Spleen (tissue), 11 donors: ENCODE measurements around the gene DBI. TPM values are rescaled to one million over a fixed set of nuclear protein-coding genes. Genes with fewer than 3 reads are reported as not detected.

Experiments
- DNase-seq: peaks from one replicate; pipeline ENCODE4 v3.0.0-alpha.2; 2020
- H3K27ac ChIP-seq, 8 donors: fragments of 200-600 bp; sonication (generic) in 7 of 8; 1 replicate in 4 of 8; 2 replicates in 4 of 8; pipeline versions ENCODE4 v1.5.0 to v1.8.0; 2016 to 2021; ENCODE audit warnings: inconsistent platforms in 4 of 8, mild to moderate bottlenecking in 4 of 8, moderate library complexity in 1 of 8
- H3K27me3 ChIP-seq, 7 donors: fragments of 200-600 bp; sonication (generic) in 6 of 7; replicated peaks in 1 of 7; 1 replicate in 4 of 7; 2 replicates in 3 of 7; pipeline versions ENCODE4 v1.5.0 to v1.8.0; 2016 to 2021; ENCODE audit warnings: inconsistent platforms in 3 of 7, mild to moderate bottlenecking in 1 of 7
- H3K36me3 ChIP-seq, 6 donors: fragments of 200-600 bp; sonication (generic) in 5 of 6; 1 replicate in 4 of 6; 2 replicates in 2 of 6; pipeline versions ENCODE4 v1.5.0 to v1.8.0; 2016 to 2021; ENCODE audit warnings: inconsistent platforms in 2 of 6
- H3K4me1 ChIP-seq, 6 donors: fragments of 200-600 bp; sonication (generic) in 5 of 6; 1 replicate in 3 of 6; 2 replicates in 3 of 6; pipeline versions ENCODE4 v1.5.0 to v1.8.0; 2016 to 2021; ENCODE audit warnings: inconsistent platforms in 3 of 6
- H3K4me3 ChIP-seq, 8 donors: fragments of 200-600 bp; sonication (generic) in 7 of 8; 1 replicate in 4 of 8; 2 replicates in 4 of 8; pipeline versions ENCODE4 v1.5.0 to v1.8.0; 2016 to 2021; ENCODE audit warnings: inconsistent platforms in 4 of 8, mild to moderate bottlenecking in 4 of 8, moderate library complexity in 2 of 8
- H3K9me3 ChIP-seq, 8 donors: fragments of 200-600 bp; sonication (generic) in 7 of 8; 1 replicate in 4 of 8; 2 replicates in 4 of 8; pipeline versions ENCODE4 v1.5.0 to v1.8.0; 2016 to 2021; ENCODE audit warnings: inconsistent platforms in 4 of 8
- POLR2A ChIP-seq, 3 donors: fragments of 450-650 bp; IDR thresholded peaks; one replicate each; pipeline ENCODE4 v1.5.1; 2017; ENCODE audit warnings: antibody characterized with exemption in 3 of 3, mild to moderate bottlenecking in 1 of 3
- POLR2AphosphoS5 ChIP-seq, 3 donors: sonication (generic); formaldehyde crosslinking; IDR thresholded peaks; one replicate each; pipeline ENCODE4 v1.5.1; 2017; ENCODE audit warnings: antibody characterized with exemption in 3 of 3
- WGBS, 5 donors: extraction: QIAGEN DNeasy Blood & Tissue Kit in 3 of 5; methylation state at CpG; one replicate each; pipeline versions ENCODE4 v1.1.5 to v1.1.7; 2013 to 2018; 5-methylcytosine and 5-hydroxymethylcytosine counted together
- intact Hi-C: fragments of 100-400 bp; cut with DNase I; formaldehyde crosslinking; loops from one replicate; pipeline ENCODE4 v1.15.0; 2023; ENCODE audit warnings: low total_unique reads
- polyA plus RNA-seq, 3 donors: library from polyadenylated mRNA; stranded (reverse); fragments of 200-250 nt; gene quantifications; one replicate each; pipeline ENCODE4 v1.2.1, GENCODE V29; 2013
- total RNA-seq, 7 donors: library from RNA; depleted of rRNA in 3 of 7; stranded (reverse); fragments of >200 nt in 3 of 7; fragmentation: NEBNext Ultra II Directional in 4 of 7; extraction: Animal tissue kit (Norgen Biotek cat#: 25700) in 4 of 7; gene quantifications; one replicate each; pipeline versions ENCODE4 v1.1.0 to v1.2.1, GENCODE V29; 2016 to 2021
- TF ChIP-seq, protein P1 (sequence below), 11 experiments: fragments of 200-600 bp in 7 of 11; fragments of 450-650 bp in 4 of 11; sonication (generic) in 4 of 11; IDR thresholded peaks in 8 of 11; conservative IDR thresholded peaks in 3 of 11; 1 replicate in 7 of 11; 2 replicates in 4 of 11; pipeline versions ENCODE4 v1.4.0 to v1.8.0; 2016 to 2021; ENCODE audit warnings: antibody characterized with exemption in 11 of 11, inconsistent platforms in 4 of 11, mild to moderate bottlenecking in 1 of 11
- donor health status: healthy with polysubstance abuse.
- donor health status: DM: no; HTN: no; CAD: no; lungs with moderate emphysema.
- donor health status: DM: no; HTN: no; CAD: no.
- donor health status: Bipolar disorder and iron deficiency.
- donor health status: healthy.
- donor health status: DM: no; HTN: no; CAD: no.
- donor health status: DM: yes; HTN: yes; CAD: no.

The DBI gene
- total and polyA plus RNA-seq, 10 donors, result 37.3 to 321 (median 61.2) TPM

DNA sequence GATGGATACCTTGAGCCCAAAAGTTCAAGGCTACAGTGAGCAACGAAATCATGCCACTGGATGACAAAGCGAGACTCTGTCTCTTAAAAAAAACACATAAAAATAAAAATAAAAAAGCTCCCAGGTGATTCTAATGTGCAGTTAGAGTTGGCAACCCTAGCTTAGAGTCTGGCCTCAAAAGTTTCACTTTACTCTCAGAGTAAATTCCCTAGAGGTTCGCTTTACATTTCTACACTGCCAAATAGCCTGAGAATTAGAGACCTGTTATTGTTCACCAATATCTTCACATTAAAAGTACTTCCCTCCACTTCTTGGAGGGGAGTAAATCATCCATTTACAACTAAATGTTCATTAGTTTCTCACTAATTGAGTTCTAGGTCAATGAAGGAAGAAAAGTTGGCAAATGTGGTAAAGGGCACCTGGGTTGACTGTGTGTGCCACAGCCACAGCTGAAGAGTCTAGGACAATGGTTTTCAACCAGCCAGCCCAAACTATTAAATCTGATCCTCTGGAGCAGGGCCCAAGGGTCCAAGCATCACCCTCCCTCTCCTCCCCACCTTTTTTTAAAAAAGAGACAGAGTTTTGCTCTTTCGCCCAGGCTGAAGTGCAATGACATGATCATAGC lies 49.6 kb downstream of the DBI start:
- Histone ChIP-seq H3K36me3 (no peaks in the 10 kb centered on the region), H3K4me3 (no peak overlapping the region), H3K27me3 (peaks cover 0 to 8% (median 0%) of the 10 kb centered on the region in 7 donors), H3K27ac (no peak overlapping the region), H3K9me3 (peaks cover 0 to 13% (median 4%) of the 10 kb centered on the region in 8 donors), H3K4me1 (peaks cover 0 to 4% (median 0%) of the 10 kb centered on the region in 6 donors)
- TF ChIP-seq, protein P1, sequence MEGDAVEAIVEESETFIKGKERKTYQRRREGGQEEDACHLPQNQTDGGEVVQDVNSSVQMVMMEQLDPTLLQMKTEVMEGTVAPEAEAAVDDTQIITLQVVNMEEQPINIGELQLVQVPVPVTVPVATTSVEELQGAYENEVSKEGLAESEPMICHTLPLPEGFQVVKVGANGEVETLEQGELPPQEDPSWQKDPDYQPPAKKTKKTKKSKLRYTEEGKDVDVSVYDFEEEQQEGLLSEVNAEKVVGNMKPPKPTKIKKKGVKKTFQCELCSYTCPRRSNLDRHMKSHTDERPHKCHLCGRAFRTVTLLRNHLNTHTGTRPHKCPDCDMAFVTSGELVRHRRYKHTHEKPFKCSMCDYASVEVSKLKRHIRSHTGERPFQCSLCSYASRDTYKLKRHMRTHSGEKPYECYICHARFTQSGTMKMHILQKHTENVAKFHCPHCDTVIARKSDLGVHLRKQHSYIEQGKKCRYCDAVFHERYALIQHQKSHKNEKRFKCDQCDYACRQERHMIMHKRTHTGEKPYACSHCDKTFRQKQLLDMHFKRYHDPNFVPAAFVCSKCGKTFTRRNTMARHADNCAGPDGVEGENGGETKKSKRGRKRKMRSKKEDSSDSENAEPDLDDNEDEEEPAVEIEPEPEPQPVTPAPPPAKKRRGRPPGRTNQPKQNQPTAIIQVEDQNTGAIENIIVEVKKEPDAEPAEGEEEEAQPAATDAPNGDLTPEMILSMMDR (IDR thresholded peaks at IDR 0.05 in 8 of 11, conservative IDR thresholded peaks at IDR 0.05 in 3 of 11), result no peak
- TF ChIP-seq POLR2A (IDR thresholded peaks at IDR 0.05) (no peak), POLR2AphosphoS5 (IDR thresholded peaks at IDR 0.05) (no peak)
- intact Hi-C loops, result no loop called here
- DNase-seq, result no peak
- 79 to 88% (median 79%) methylated on average over 4 of the region's 4 CpGs for WGBS, 5 donors

DNA sequence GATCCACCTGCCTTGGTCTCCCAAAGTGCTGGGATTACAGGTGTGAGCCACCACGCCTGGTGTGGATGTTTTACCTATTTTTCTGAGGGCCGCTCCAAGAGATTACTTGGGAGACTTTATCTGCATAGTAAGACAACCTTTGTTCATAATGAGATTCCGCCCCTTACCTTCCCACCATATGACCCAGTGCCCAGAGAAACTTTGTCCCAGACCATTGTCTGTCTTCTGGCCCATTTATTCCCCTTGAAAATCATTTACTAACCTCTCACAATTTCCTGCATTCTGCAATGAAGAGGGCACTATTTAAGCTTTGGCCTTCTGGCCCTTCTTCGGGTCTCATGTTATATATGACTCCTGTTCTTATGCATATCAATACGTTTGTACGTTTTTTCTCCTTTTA lies 51.1 kb downstream of the DBI start:
- Histone ChIP-seq H3K36me3 (no peaks in the 10 kb centered on the region), H3K27ac (no peak overlapping the region), H3K27me3 (peaks cover 0 to 9% (median 0%) of the 10 kb centered on the region in 7 donors), H3K4me3 (no peak overlapping the region), H3K9me3 (peaks cover 0 to 16% (median 5%) of the 10 kb centered on the region in 8 donors), H3K4me1 (peaks cover 0 to 4% (median 0%) of the 10 kb centered on the region in 6 donors)
- no peak for DNase-seq
- intact Hi-C loops, result no loop called here
- no peak for TF ChIP-seq POLR2AphosphoS5 (IDR thresholded peaks at IDR 0.05)
- no peak for TF ChIP-seq POLR2A (IDR thresholded peaks at IDR 0.05)
- TF ChIP-seq, protein P1 (IDR thresholded peaks at IDR 0.05 in 8 of 11, conservative IDR thresholded peaks at IDR 0.05 in 3 of 11), result no peak
- WGBS, 5 donors, result 90 to 96% (median 93%) methylated on average over 6 of the region's 6 CpGs

DNA sequence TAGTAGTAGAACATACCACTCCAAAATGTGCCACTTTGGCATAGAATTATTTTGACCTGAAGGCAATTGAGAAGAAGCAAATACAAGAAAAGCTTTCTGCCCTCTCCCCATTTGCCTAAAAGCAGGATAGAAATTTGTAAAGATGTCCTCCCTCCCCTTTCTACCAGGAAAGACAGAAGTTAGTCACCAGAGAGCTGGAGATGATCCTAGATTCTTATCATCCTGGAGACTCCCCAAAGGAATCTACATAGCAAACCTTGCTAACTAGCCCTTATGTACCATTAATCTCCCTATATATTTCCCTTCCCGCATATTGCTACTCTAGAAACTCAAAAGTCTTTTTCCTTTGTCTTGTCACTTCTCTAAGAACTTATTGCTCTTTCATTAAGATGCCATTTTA lies 52.3 kb downstream of the DBI start:
- Histone ChIP-seq H3K4me1 (peaks cover 0 to 4% (median 0%) of the 10 kb centered on the region in 6 donors), H3K4me3 (no peak overlapping the region), H3K9me3 (peaks cover 0 to 16% (median 5%) of the 10 kb centered on the region in 8 donors), H3K27ac (no peak overlapping the region), H3K36me3 (no peaks in the 10 kb centered on the region), H3K27me3 (peaks cover 0 to 9% (median 0%) of the 10 kb centered on the region in 7 donors)
- DNase-seq, result no peak
- TF ChIP-seq POLR2AphosphoS5 (IDR thresholded peaks at IDR 0.05), result no peak
- TF ChIP-seq, protein P1 (IDR thresholded peaks at IDR 0.05 in 8 of 11, conservative IDR thresholded peaks at IDR 0.05 in 3 of 11), result no peak
- TF ChIP-seq POLR2A (IDR thresholded peaks at IDR 0.05), result no peak
- intact Hi-C loops, result no loop called here
- 87 to 92% (median 90%) methylated on average over 1 of the region's 1 CpG for WGBS, 5 donors

DNA sequence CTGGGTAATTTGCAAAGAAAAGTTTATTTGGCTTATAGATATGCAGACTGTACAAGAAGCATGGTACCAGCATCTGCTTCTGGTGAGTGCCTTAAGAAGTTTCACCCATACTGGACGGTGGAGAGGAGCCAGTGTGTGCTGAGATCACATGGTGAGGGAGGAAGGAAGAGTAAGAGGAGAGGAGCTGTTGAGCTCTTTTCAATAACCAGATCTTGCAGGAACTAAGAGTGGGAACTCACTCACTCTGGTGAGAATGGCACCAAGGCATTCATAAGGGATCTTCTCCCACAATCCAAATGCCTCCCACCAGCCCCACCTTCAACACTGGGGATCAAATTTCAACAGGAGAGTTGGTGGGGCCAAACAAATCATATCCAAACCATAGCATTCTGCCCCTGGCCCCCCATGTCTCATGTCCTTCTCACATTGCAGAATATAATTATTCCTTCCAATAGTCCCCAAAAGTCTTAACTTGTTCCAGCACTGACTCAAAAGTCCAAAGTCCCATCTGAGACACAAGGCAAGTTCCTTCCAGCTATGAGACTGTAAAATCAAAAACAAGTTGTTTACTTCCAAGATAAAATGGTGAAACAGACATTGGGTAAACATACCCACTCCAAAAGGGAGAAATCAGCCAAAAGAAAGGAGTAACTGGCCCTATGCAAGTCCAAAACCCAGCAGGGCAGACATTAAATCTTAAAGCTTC lies 53.2 kb downstream of the DBI start:
- no peak overlapping the region for H3K4me3 ChIP-seq
- 44 to 72% (median 51%) methylated on average over 1 of the region's 1 CpG for WGBS, 5 donors
- no peak overlapping the region for H3K27ac ChIP-seq
- no peak for DNase-seq
- TF ChIP-seq POLR2AphosphoS5 (IDR thresholded peaks at IDR 0.05) (no peak), POLR2A (IDR thresholded peaks at IDR 0.05) (no peak)
- TF ChIP-seq, protein P1 (IDR thresholded peaks at IDR 0.05 in 8 of 11, conservative IDR thresholded peaks at IDR 0.05 in 3 of 11), result no peak
- H3K27me3 ChIP-seq, result peaks cover 0 to 15% (median 0%) of the 10 kb centered on the region in 7 donors
- peaks cover 0 to under 1% (median 0%) of the 10 kb centered on the region in 6 donors for H3K4me1 ChIP-seq
- intact Hi-C loops, result no loop called here
- peaks cover 0 to 11% (median 5%) of the 10 kb centered on the region in 8 donors for H3K9me3 ChIP-seq
- H3K36me3 ChIP-seq, result no peaks in the 10 kb centered on the region
